ENCODE data around the gene MUC4. TPM values are rescaled to one million over a fixed set of nuclear protein-coding genes. Genes with fewer than 3 reads are reported as not detected.

The MUC4 gene
- total RNA-seq, 2 donors from 2014 or later = 0.35 to 2.3 TPM

GRCh38 chr3:195803289-195803908 is 8.3 kb downstream of the MUC4 start:
- no peak for TF ChIP-seq CTCF (conservative IDR thresholded peaks at IDR 0.05)
- Histone ChIP-seq H3K4me1 (ENCODE audit: control insufficient read depth, insufficient read depth, low read length) (no peaks in the 10 kb centered on the region), H3K27ac (ENCODE audit: low read depth, low read length) (no peak overlapping the region), H3K9me3 (ENCODE audit: control insufficient read depth, low read length) (no peaks in the 10 kb centered on the region), H3K36me3 (ENCODE audit: control insufficient read depth, insufficient read depth, low read length) (no peaks in the 10 kb centered on the region), H3K4me3 (ENCODE audit: low read length) (no peak overlapping the region), H3K27me3 (ENCODE audit: control insufficient read depth, insufficient read depth, low read length, poor library complexity, severe bottlenecking) (no peaks in the 10 kb centered on the region), H3K9ac (ENCODE audit: extremely low read depth, low read length, poor library complexity, severe bottlenecking) (no peak overlapping the region)
- peaks cover 9% of the 10 kb centered on the region for H3K27me3 Mint-ChIP-seq (ENCODE audit: insufficient read depth)
- WGBS, 2 experiments (ENCODE audit: insufficient coverage in 1 of 2, insufficient read length in 1 of 2) = 93 to 94% methylated on average over 18 to 20 of the region's 20 CpGs
- H3K36me3 Mint-ChIP-seq (ENCODE audit: low read depth) = no peaks in the 10 kb centered on the region
- peaks cover 33% of the 10 kb centered on the region for H3K4me1 Mint-ChIP-seq
- DNase-seq = peak; percentile 41
- no peaks in the 10 kb centered on the region for H3K9me3 Mint-ChIP-seq
- H3K4me3 Mint-ChIP-seq = no peak overlapping the region
- no peak overlapping the region for H3K27ac Mint-ChIP-seq

GRCh38 chr3:195802795-195803194 is 8.9 kb downstream of the MUC4 start:
- H3K9ac ChIP-seq (ENCODE audit: extremely low read depth, low read length, poor library complexity, severe bottlenecking) = no peak overlapping the region
- Mint-ChIP-seq H3K27me3 (ENCODE audit: insufficient read depth) (peaks cover 9% of the 10 kb centered on the region), H3K9me3 (no peaks in the 10 kb centered on the region), H3K4me3 (no peak overlapping the region), H3K27ac (no peak overlapping the region), H3K4me1 (peaks cover 33% of the 10 kb centered on the region), H3K36me3 (ENCODE audit: low read depth) (no peaks in the 10 kb centered on the region)
- H3K36me3 ChIP-seq (ENCODE audit: control insufficient read depth, insufficient read depth, low read length) = no peaks in the 10 kb centered on the region
- H3K27ac ChIP-seq (ENCODE audit: low read depth, low read length) = no peak overlapping the region
- H3K4me1 ChIP-seq (ENCODE audit: control insufficient read depth, insufficient read depth, low read length) = no peaks in the 10 kb centered on the region
- H3K9me3 ChIP-seq (ENCODE audit: control insufficient read depth, low read length) = no peaks in the 10 kb centered on the region
- no peaks in the 10 kb centered on the region for H3K27me3 ChIP-seq (ENCODE audit: control insufficient read depth, insufficient read depth, low read length, poor library complexity, severe bottlenecking)
- no peak overlapping the region for H3K4me3 ChIP-seq (ENCODE audit: low read length)
- no peak for TF ChIP-seq CTCF (conservative IDR thresholded peaks at IDR 0.05)
- peak; percentile 26 for DNase-seq
- 80 to 86% methylated on average over 9 of the region's 9 CpGs for WGBS, 2 experiments (ENCODE audit: insufficient coverage in 1 of 2, insufficient read length in 1 of 2)

GRCh38 chr3:195802261-195802701 is 9.4 kb downstream of the MUC4 start:
- peak; percentile 56 for DNase-seq
- Histone ChIP-seq H3K36me3 (ENCODE audit: control insufficient read depth, insufficient read depth, low read length) (no peaks in the 10 kb centered on the region), H3K27ac (ENCODE audit: low read depth, low read length) (no peak overlapping the region), H3K4me1 (ENCODE audit: control insufficient read depth, insufficient read depth, low read length) (no peaks in the 10 kb centered on the region), H3K9ac (ENCODE audit: extremely low read depth, low read length, poor library complexity, severe bottlenecking) (no peak overlapping the region), H3K27me3 (ENCODE audit: control insufficient read depth, insufficient read depth, low read length, poor library complexity, severe bottlenecking) (no peaks in the 10 kb centered on the region), H3K9me3 (ENCODE audit: control insufficient read depth, low read length) (no peaks in the 10 kb centered on the region), H3K4me3 (ENCODE audit: low read length) (no peak overlapping the region)
- Mint-ChIP-seq H3K4me3 (no peak overlapping the region), H3K4me1 (peaks cover 35% of the 10 kb centered on the region), H3K27me3 (ENCODE audit: insufficient read depth) (peaks cover 9% of the 10 kb centered on the region), H3K9me3 (no peaks in the 10 kb centered on the region), H3K27ac (no peak overlapping the region), H3K36me3 (ENCODE audit: low read depth) (no peaks in the 10 kb centered on the region)
- TF ChIP-seq CTCF (conservative IDR thresholded peaks at IDR 0.05) = no peak
- WGBS, 2 experiments (ENCODE audit: insufficient coverage in 1 of 2, insufficient read length in 1 of 2) = 86 to 88% methylated on average over 12 to 15 of the region's 15 CpGs
